ENCODE results near the gene FBXW8. TPM values are rescaled to one million over a fixed set of nuclear protein-coding genes. Genes with fewer than 3 reads are reported as not detected.

The FBXW8 gene
- total RNA-seq, 8 experiments from 2014 or later, result 8.1 to 18.7 (median 12.2) TPM

DNA sequence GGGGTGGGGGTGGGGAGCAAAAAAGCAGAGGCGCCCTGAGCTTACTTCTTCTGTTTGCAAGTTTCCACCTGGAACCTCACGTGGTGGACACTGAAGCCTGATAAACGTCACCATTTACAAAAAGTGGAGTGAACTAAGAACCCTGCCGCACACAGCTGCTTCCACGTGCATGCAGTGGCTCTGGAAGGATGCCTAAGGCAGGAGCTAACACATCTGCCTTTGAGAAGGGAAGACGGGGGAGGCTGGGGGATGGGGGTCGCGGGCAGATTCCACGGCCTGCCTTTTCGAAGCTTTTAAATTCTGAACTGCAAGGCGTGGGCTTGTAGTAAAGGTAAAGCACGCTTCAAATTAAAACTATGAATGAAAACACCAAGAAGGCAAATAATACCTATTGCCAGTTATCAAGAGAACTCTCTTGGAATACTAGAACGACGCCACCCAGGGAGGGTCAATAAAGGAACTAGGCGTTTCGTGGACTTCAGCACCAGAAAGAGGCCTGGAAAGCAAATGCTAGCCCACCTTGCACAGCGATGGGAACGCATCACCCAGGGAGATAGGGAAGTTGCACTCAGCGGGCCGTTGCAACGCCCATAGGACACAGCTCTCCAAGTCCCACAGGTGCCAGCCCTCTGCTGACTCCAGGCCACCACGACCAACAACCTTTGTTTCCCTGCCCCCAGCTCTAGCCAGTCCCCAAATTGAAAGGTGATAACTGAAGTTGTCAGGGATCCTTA lies 126.7 kb downstream of the FBXW8 start:
- Histone ChIP-seq H3K4me1 (replicated peaks in 1 of 2) (peaks cover 21 to 23% of the 10 kb centered on the region in 2 donors), H3K4me3 (no peak overlapping the region), H3K27ac (no peak overlapping the region)
- 21 to 100% (median 58%) methylated on average over 2 to 8 of the region's 22 CpGs; no CpG with 5 or more reads in 6 of the 10 experiments for WGBS, 10 experiments
- in situ Hi-C loops (cut with MboI; ENCODE audit: low pct_unique_long_range_greater_than_20kb in 2 of 9, low sequenced_read_pairs in 9 of 9, unreplicated experiment in 9 of 9), result loop anchor here in 3 of 9 experiments (5.0 to 25.0 kb wide), 3 partner anchors 80 to 125 kb away; no protein-coding TSS in a partner anchor
- no peak for ATAC-seq (replicated peaks in 6 of 8)

DNA sequence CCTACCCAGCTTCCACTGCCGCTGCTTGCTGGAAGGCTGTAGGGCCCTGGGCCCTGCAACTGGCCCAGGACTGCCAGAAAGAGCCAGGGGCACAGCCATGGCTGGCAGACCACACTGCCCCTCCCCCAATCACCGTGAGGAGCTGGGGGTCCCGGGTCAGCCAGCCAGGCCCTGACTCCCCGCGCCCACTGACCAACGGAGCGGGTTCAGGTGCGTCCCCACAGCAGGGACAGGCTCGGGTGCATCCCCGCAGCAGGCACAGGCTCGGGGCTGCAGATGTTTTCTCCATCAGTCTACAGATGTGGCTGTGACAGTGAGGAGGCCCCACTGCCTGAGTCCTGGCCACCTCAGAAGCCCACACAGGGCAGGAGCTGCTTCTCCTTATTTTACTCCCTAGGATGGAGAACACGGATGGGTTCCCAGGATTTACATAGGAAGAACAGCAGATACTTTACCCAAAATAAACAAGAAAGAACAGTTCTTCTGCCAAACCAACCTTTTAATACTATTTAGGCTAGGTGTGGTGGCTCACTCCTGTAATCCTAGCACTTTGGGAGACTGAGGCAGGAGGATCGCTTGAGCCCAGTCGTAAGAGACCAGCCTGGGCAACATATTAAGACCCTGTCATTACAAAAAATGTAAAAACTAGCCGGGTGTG lies 127.4 kb downstream of the FBXW8 start:
- no peak for ATAC-seq (replicated peaks in 6 of 8)
- 0 to 100% (median 71%) methylated on average over 1 to 4 of the region's 15 CpGs for WGBS, 10 experiments
- Histone ChIP-seq H3K4me1 (replicated peaks in 1 of 2) (peaks cover 16 to 20% of the 10 kb centered on the region in 2 donors), H3K4me3 (no peak overlapping the region), H3K27ac (no peak overlapping the region)
- in situ Hi-C loops (cut with MboI; ENCODE audit: low pct_unique_long_range_greater_than_20kb in 2 of 9, low sequenced_read_pairs in 9 of 9, unreplicated experiment in 9 of 9), result loop anchor here in 3 of 9 experiments (5.0 to 25.0 kb wide), 3 partner anchors 79 to 124 kb away; no protein-coding TSS in a partner anchor

DNA sequence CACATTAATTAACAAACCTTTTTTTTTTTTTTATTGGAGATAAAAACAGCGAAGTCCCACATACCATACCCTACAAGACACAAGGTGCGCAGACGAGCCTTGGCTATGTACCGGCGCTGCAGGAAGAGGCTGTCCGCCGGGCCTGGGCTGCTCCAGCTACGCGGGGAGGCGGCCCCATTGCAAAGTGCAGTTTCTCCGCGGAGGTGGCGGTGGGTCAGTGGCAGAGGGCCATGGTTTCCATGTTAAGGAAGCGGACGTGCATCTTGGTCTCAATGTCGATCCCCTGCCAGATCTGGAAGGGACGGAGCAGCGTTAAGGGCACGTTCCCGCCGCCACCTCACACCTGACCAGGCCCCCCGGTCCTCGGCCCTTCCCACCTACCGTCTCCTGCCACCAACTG lies 128.2 kb downstream of the FBXW8 start:
- peaks cover 9 to 12% of the 10 kb centered on the region in 2 donors for H3K4me1 ChIP-seq (replicated peaks in 1 of 2)
- 80 to 100% (median 96%) methylated on average over 1 to 7 of the region's 24 CpGs; no CpG with 5 or more reads in 5 of the 10 experiments for WGBS, 10 experiments
- in situ Hi-C loops (cut with MboI; ENCODE audit: low pct_unique_long_range_greater_than_20kb in 2 of 9, low sequenced_read_pairs in 9 of 9, unreplicated experiment in 9 of 9), result loop anchor here in 3 of 9 experiments (5.0 to 25.0 kb wide), 3 partner anchors 78 to 123 kb away; no protein-coding TSS in a partner anchor
- no peak for ATAC-seq (replicated peaks in 6 of 8)
- H3K27ac ChIP-seq, result no peak overlapping the region
- no peak overlapping the region for H3K4me3 ChIP-seq

DNA sequence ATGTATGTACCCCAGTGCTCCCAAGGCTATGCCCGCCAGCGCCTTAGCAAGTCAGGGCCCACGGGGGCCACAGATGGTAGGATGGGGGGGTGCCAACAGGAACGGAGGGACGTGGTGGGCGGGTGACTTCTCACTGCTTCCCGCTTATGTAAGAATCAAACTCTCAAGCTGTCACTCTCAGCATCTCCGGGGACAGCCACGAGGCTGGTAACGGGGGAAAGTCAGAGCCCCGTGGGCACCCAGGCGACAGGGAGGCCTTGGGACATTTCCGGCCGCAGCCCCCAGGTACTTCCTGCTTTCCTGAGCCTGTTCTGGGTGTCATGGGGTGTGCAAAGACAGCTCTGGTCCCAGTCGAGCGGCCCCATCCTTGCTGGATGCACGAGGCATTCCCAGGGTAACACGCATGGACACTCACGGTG lies 129.2 kb downstream of the FBXW8 start:
- no peak for ATAC-seq (replicated peaks in 6 of 8)
- no peak overlapping the region for H3K4me3 ChIP-seq
- no peak overlapping the region for H3K27ac ChIP-seq
- in situ Hi-C loops (cut with MboI; ENCODE audit: low pct_unique_long_range_greater_than_20kb in 2 of 9, low sequenced_read_pairs in 9 of 9, unreplicated experiment in 9 of 9), result loop anchor here in 3 of 9 experiments (5.0 to 25.0 kb wide), 3 partner anchors 77 to 122 kb away; no protein-coding TSS in a partner anchor
- H3K4me1 ChIP-seq (replicated peaks in 1 of 2), result peaks cover 8% of the 10 kb centered on the region in 2 donors
- WGBS, 10 experiments, result 73 to 95% (median 83%) methylated on average over 3 to 5 of the region's 19 CpGs; no CpG with 5 or more reads in 6 of the 10 experiments

DNA sequence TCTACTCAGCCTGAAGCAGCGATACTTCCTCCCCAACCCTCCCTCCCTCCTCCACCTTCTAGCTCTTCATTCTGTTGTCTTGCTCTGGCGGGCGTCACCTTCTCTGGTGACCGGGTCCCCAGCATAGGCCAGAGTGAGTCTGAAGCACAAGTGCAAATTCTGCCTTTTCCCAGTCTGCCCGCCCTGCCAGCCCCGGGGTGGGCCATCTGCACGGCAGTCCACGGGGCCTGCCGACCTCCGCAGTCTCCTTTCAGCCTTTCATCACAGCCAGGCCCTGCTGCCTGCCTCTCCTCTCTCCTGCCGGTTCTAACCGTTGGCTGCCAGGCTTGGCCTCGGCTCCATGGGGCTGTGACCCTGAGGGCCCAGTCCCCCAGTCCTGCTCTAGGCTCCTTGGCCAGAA lies 129.7 kb downstream of the FBXW8 start:
- 33 to 100% (median 76%) methylated on average over 1 to 9 of the region's 13 CpGs; no CpG with 5 or more reads in 4 of the 10 experiments for WGBS, 10 experiments
- ATAC-seq (replicated peaks in 6 of 8), result no peak
- in situ Hi-C loops (cut with MboI; ENCODE audit: low pct_unique_long_range_greater_than_20kb in 2 of 9, low sequenced_read_pairs in 9 of 9, unreplicated experiment in 9 of 9), result loop anchor here in 2 of 9 experiments (25.0 kb wide), 2 partner anchors 97 to 122 kb away; no protein-coding TSS in a partner anchor
- Histone ChIP-seq H3K4me3 (no peak overlapping the region), H3K4me1 (replicated peaks in 1 of 2) (peaks cover 14% of the 10 kb centered on the region in 2 donors), H3K27ac (no peak overlapping the region)

DNA sequence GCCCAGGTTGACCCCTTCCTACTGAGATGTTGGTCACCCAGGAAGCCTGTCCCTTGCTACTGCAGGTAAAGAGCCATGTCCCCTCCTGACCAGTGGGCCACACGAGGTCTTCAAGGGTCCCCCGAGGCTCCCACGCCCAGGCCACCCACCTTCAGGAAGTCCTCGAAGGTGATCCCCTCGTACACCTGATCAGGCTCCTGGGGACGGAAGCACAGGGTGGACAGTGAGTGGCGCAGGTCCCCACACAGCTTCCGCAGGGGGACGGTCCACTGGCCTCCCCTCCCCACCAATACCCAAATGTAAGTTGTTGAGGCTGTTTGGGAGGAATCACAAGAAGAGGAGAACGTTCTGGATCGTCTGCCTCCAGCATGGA lies 131.0 kb downstream of the FBXW8 start:
- H3K4me1 ChIP-seq (replicated peaks in 1 of 2), result peaks cover 20 to 24% of the 10 kb centered on the region in 2 donors
- no peak for ATAC-seq (replicated peaks in 6 of 8)
- H3K27ac ChIP-seq, result no peak overlapping the region
- H3K4me3 ChIP-seq, result no peak overlapping the region
- in situ Hi-C loops (cut with MboI; ENCODE audit: low pct_unique_long_range_greater_than_20kb in 2 of 9, low sequenced_read_pairs in 9 of 9, unreplicated experiment in 9 of 9), result loop anchor here in 2 of 9 experiments (25.0 kb wide), 2 partner anchors 96 to 121 kb away; no protein-coding TSS in a partner anchor
- WGBS, 10 experiments, result 56 to 100% (median 85%) methylated on average over 2 to 9 of the region's 11 CpGs; no CpG with 5 or more reads in 4 of the 10 experiments

DNA sequence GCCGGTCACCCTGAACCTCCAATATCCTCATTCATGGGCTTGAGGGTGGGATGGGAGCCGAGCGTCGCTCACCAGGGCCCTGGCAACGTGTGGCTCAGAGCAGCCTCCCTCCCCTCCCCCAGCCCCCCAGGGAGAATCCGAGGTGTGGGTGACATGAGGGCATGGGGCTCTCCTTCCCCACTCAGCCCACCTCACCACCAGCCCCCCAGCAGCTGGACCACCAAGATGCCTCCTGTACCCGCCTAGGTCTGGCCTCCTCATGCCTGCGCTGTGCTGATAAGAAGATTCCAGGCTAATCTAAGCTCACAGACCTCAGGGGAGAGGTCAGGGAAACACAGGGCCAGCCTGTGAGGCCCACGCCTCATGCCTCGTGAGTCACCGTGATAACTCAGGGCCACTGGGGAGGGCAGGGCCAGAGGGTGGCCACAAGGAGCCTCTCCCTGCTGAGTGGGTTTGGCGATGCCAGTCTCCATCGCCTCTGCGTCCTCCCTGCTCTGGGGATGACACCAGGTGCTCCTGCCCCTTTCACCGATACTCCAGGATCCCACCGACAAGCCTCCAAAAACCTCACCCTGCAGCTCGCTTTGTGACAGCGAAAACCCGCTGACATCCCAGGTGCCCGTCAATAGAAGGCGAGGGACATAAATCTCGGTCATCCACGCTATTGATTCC lies 131.6 kb downstream of the FBXW8 start:
- ATAC-seq (replicated peaks in 6 of 8), result peak in 7 of 8 experiments; percentile 31 to 96 (median 50)
- Histone ChIP-seq H3K4me1 (replicated peaks in 1 of 2) (peaks cover 20 to 24% of the 10 kb centered on the region in 2 donors), H3K4me3 (no peak overlapping the region), H3K27ac (no peak overlapping the region)
- in situ Hi-C loops (cut with MboI; ENCODE audit: low pct_unique_long_range_greater_than_20kb in 2 of 9, low sequenced_read_pairs in 9 of 9, unreplicated experiment in 9 of 9), result loop anchor here in 2 of 9 experiments (25.0 kb wide), 2 partner anchors 95 to 120 kb away; no protein-coding TSS in a partner anchor
- WGBS, 10 experiments, result 53 to 100% (median 88%) methylated on average over 1 to 6 of the region's 23 CpGs; no CpG with 5 or more reads in 4 of the 10 experiments

DNA sequence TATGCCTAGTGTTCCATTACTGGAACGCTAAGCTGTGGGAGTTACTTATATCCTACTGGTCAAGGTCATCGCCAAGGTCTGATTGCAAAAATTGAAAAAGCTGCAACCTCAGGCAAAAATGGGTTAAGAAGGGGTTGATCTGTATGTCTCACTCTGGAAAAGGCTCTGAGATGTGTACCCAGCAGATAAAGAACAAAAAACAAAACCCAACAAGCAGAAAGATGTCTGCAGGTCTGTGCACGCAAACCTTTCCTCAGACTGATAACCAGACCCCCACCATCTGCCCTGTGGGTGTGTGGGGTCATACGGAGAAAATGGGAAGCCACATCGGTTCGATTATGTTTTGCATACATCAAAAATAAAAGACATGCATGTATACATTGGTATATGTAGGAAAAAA lies 132.1 kb downstream of the FBXW8 start:
- Histone ChIP-seq H3K27ac (no peak overlapping the region), H3K4me1 (replicated peaks in 1 of 2) (peaks cover 20 to 25% of the 10 kb centered on the region in 2 donors), H3K4me3 (no peak overlapping the region)
- 41 to 94% (median 87%) methylated on average over 1 to 5 of the region's 6 CpGs; no CpG with 5 or more reads in 4 of the 10 experiments for WGBS, 10 experiments
- ATAC-seq (replicated peaks in 6 of 8), result no peak
- in situ Hi-C loops (cut with MboI; ENCODE audit: low pct_unique_long_range_greater_than_20kb in 2 of 9, low sequenced_read_pairs in 9 of 9, unreplicated experiment in 9 of 9), result loop anchor here in 2 of 9 experiments (25.0 kb wide), 2 partner anchors 94 to 119 kb away; no protein-coding TSS in a partner anchor

DNA sequence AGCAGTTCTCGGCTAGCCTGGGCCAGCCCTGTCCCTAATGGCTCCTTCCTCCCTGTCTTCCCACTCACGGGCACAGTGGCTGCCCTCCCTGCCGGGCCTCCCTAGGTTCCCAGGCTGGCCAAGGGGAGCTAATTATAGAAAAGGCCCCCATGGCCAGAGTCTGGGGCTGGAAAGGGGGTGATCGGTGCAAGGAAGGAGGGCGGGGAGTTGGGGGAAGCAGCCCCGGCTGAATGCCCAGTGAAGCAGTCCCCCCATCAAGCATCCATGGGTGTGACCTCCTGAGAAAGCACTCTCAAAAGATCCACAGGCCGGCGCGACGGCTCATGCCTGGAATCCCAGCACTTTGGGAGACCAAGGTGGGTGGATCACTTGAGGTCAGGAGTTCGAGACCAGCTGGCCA lies 133.6 kb downstream of the FBXW8 start:
- Histone ChIP-seq H3K4me3 (no peak overlapping the region), H3K27ac (no peak overlapping the region), H3K4me1 (replicated peaks in 1 of 2) (peaks cover 20 to 31% of the 10 kb centered on the region in 2 donors)
- no peak for ATAC-seq (replicated peaks in 6 of 8)
- WGBS, 10 experiments, result 52 to 95% (median 90%) methylated on average over 2 to 4 of the region's 11 CpGs; no CpG with 5 or more reads in 7 of the 10 experiments
- in situ Hi-C loops (cut with MboI; ENCODE audit: low pct_unique_long_range_greater_than_20kb in 2 of 9, low sequenced_read_pairs in 9 of 9, unreplicated experiment in 9 of 9), result loop anchor here in 2 of 9 experiments (25.0 kb wide), 2 partner anchors 93 to 118 kb away; no protein-coding TSS in a partner anchor

DNA sequence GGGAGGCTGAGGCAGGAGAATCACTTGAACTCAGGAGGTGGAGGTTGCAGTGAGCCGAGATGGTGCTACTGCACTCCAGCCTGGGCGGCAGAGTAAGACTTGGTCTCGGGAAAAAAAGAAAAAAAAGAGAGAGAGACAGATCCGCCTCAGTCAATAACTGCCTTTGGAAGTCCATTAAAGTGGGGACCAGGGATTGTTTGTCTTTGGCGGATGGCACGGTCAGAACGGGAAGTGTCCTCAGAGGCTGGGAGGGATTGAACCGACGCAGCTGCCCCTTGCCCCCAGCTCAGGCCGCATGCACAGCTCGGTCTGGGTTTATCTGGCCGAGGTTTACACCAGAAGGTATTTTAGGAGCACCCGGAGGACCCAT lies 134.0 kb downstream of the FBXW8 start:
- in situ Hi-C loops (cut with MboI; ENCODE audit: low pct_unique_long_range_greater_than_20kb in 2 of 9, low sequenced_read_pairs in 9 of 9, unreplicated experiment in 9 of 9), result loop anchor here in 2 of 9 experiments (25.0 kb wide), 2 partner anchors 93 to 118 kb away; no protein-coding TSS in a partner anchor
- H3K4me3 ChIP-seq, result no peak overlapping the region
- peak overlapping the region in 1 of 2 donors; percentile 61 for H3K27ac ChIP-seq
- ATAC-seq (replicated peaks in 6 of 8), result peak in 3 of 8 experiments; percentile 6 to 29 (median 25)
- peaks cover 20 to 31% of the 10 kb centered on the region in 2 donors for H3K4me1 ChIP-seq (replicated peaks in 1 of 2)
- 51 to 90% (median 70%) methylated on average over 2 to 10 of the region's 13 CpGs; no CpG with 5 or more reads in 5 of the 10 experiments for WGBS, 10 experiments

DNA sequence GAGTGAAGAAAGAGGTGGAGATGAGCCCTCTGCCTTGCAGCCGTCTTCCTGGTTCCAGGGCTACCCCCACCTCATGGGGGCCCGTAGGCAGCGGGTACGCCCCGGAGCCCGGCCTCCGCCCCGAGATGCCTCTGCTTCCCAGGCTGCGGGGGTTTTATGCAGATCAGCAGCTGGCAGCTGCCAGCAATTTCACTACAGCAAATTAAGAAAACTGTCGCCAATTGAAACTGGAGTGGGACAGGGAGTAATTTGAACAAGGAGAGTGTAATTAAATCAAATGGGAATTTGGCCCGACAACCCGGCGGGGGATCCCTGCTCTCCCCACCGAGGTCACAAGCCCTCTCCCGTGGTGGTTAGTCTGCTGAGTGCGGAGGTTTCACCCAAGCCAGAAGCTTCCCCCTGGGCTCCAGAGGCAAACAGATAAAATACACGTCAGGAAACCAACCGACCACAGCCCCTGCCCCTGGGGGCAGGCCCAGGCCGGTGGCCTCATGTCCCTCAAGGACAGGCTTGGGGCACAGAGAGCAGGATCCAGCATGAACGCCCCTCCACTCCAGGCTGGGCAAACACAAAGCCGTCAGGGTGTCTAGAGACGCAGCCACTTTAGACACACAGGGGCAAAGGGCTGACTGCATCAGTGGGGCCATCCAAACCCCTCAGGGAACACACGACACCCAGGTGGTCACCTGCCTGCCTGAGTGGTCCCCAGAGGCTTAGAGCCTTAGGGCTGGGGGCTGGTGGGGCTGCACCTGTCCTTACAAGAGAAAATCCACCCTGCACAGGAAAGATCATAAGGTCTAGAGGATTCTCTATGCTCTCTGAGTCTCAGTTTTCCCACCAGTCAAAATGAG lies 134.6 kb downstream of the FBXW8 start:
- ATAC-seq (replicated peaks in 6 of 8), result peak in 7 of 8 experiments; percentile 6 to 53 (median 48)
- Histone ChIP-seq H3K27ac (peak overlapping the region in 1 of 2 donors; percentile 61), H3K4me1 (replicated peaks in 1 of 2) (peaks cover 20 to 31% of the 10 kb centered on the region in 2 donors), H3K4me3 (no peak overlapping the region)
- 20 to 75% (median 46%) methylated on average over 1 to 12 of the region's 23 CpGs; no CpG with 5 or more reads in 3 of the 10 experiments for WGBS, 10 experiments
- in situ Hi-C loops (cut with MboI; ENCODE audit: low pct_unique_long_range_greater_than_20kb in 2 of 9, low sequenced_read_pairs in 9 of 9, unreplicated experiment in 9 of 9), result loop anchor here in 2 of 9 experiments (25.0 kb wide), 2 partner anchors 92 to 117 kb away; no protein-coding TSS in a partner anchor
